HepG2 (cell line): ENCODE measurements around the gene RNASE11. TPM values are rescaled to one million over a fixed set of nuclear protein-coding genes. Genes with fewer than 3 reads are reported as not detected.

Source experiments
- AGO2 ChIP-seq: fragments of 200-400 bp; formaldehyde crosslinking; optimal IDR thresholded peaks from 2 replicates; pipeline ENCODE3; 2017; ENCODE audit warnings: mild to moderate bottlenecking, low read depth, low read length, moderate library complexity
- HCFC1 ChIP-seq: fragments of 150-350 bp; IDR thresholded peaks from 2 replicates; pipeline ENCODE4 v1.6.1; 2014; ENCODE audit warnings: low read depth, low read length
- MZF1 ChIP-seq: sonication (generic); formaldehyde crosslinking; IDR thresholded peaks from 2 replicates; pipeline ENCODE4 v1.8.1; 2023; ENCODE audit warnings: mild to moderate bottlenecking, missing genetic modification reagents, borderline replicate concordance
- SRSF1 ChIP-seq: fragments of 200-400 bp; formaldehyde crosslinking; optimal IDR thresholded peaks from 2 replicates; pipeline ENCODE3; 2017; ENCODE audit warnings: mild to moderate bottlenecking, low read depth, low read length, moderate library complexity
- U2AF2 ChIP-seq: fragments of 200-400 bp; formaldehyde crosslinking; IDR thresholded peaks from 2 replicates; pipeline ENCODE4 v1.6.1; 2017; ENCODE audit warnings: low read depth, mild to moderate bottlenecking, low read length
- ZFP1 ChIP-seq: IDR thresholded peaks from 2 replicates; pipeline ENCODE4 v1.6.1; 2016
- ZNF253 ChIP-seq: sonication (generic); formaldehyde crosslinking; IDR thresholded peaks from 2 replicates; pipeline ENCODE4 v1.8.0; 2022; ENCODE audit warnings: mild to moderate bottlenecking, missing genetic modification reagents, borderline replicate concordance
- ZNF431 ChIP-seq: sonication (generic); formaldehyde crosslinking; IDR thresholded peaks from 2 replicates; pipeline ENCODE4 v1.9.0; 2022; ENCODE audit warnings: missing genetic modification reagents, low read depth, mild to moderate bottlenecking, borderline replicate concordance
- ZNF543 ChIP-seq: sonication (generic); formaldehyde crosslinking; IDR thresholded peaks from 2 replicates; pipeline ENCODE4 v1.4.0; 2020; ENCODE audit warnings: mild to moderate bottlenecking, missing genetic modification reagents
- ZNF570 ChIP-seq: sonication (generic); formaldehyde crosslinking; IDR thresholded peaks from 2 replicates; pipeline ENCODE4 v1.4.0; 2020; ENCODE audit warnings: mild to moderate bottlenecking, missing genetic modification reagents, borderline replicate concordance
- ZNF746 ChIP-seq: sonication (generic); formaldehyde crosslinking; IDR thresholded peaks from 2 replicates; pipeline ENCODE4 v1.8.0; 2022; ENCODE audit warnings: mild to moderate bottlenecking, missing genetic modification reagents
- ZNF883 ChIP-seq: sonication (generic); formaldehyde crosslinking; IDR thresholded peaks from 2 replicates; pipeline ENCODE4 v1.5.1; 2020; ENCODE audit warnings: mild to moderate bottlenecking, missing genetic modification reagents; ENCODE audit errors: not compliant biosample characterization
- polyA plus RNA-seq, 8 experiments: library from polyadenylated mRNA; depleted of rRNA in 3 of 8; stranded (reverse) in 7 of 8; unstranded in 1 of 8; fragments of >200 nt; fragmentation: Illumina TruSeq in 4 of 8; extraction: Trizol in 4 of 8; gene quantifications; 2 replicates each; pipeline versions ENCODE4 v1.2.1 to v1.2.3, GENCODE V29; 2011 to 2016; ENCODE audit warnings: low read depth in 4 of 8, missing spikeins in 1 of 8, mixed read lengths in 1 of 8; ENCODE audit not compliant: insufficient read depth in 1 of 8
- total RNA-seq, 5 experiments: library from RNA; depleted of rRNA; stranded (reverse); fragments of >200 nt; fragmentation: Illumina TruSeq; extraction: Trizol; gene quantifications; 2 replicates each; pipeline ENCODE4 v1.2.3, GENCODE V29; 2016; ENCODE audit warnings: low read depth in 1 of 5
- TF ChIP-seq, protein P1 (sequence below): sonication (generic); formaldehyde crosslinking; IDR thresholded peaks from 2 replicates; pipeline ENCODE4 v1.4.0; 2020; ENCODE audit warnings: mild to moderate bottlenecking, missing genetic modification reagents, borderline replicate concordance
- TF ChIP-seq, protein P2 (sequence below): sonication (generic); formaldehyde crosslinking; IDR thresholded peaks from 2 replicates; pipeline ENCODE4 v1.5.1; 2020; ENCODE audit warnings: missing genetic modification reagents, mild to moderate bottlenecking, borderline replicate concordance
- TF ChIP-seq, protein P3 (sequence below): sonication (generic); formaldehyde crosslinking; IDR thresholded peaks from 2 replicates; pipeline ENCODE4 v1.4.0; 2020; ENCODE audit warnings: mild to moderate bottlenecking, missing genetic modification reagents
- TF ChIP-seq, protein P4 (sequence below): IDR thresholded peaks from 2 replicates; pipeline ENCODE4 v1.6.1; 2016; ENCODE audit warnings: missing compliant biosample characterization, missing genetic modification reagents, borderline replicate concordance
- TF ChIP-seq, protein P5 (sequence below): sonication (generic); formaldehyde crosslinking; IDR thresholded peaks from 2 replicates; pipeline ENCODE4 v1.8.0; 2022; ENCODE audit warnings: mild to moderate bottlenecking, missing genetic modification reagents, moderate library complexity
- TF ChIP-seq, protein P6 (sequence below): IDR thresholded peaks from 2 replicates; pipeline ENCODE4 v1.6.1; 2016; ENCODE audit warnings: mild to moderate bottlenecking, missing biosample characterization, missing genetic modification reagents
- TF ChIP-seq, protein P7 (sequence below): sonication (generic); formaldehyde crosslinking; IDR thresholded peaks from 2 replicates; pipeline ENCODE4 v1.5.0; 2020; ENCODE audit warnings: missing genetic modification reagents
- TF ChIP-seq, protein P8 (sequence below): sonication (generic); formaldehyde crosslinking; IDR thresholded peaks from 2 replicates; pipeline ENCODE4 v1.4.0; 2020; ENCODE audit warnings: missing genetic modification reagents

RNASE11 gene
- total and polyA plus RNA-seq, 2 of the 13 experiments (the other 11 are each of a cell fraction or from before 2014, with no cell fraction given) = not detected

DNA sequence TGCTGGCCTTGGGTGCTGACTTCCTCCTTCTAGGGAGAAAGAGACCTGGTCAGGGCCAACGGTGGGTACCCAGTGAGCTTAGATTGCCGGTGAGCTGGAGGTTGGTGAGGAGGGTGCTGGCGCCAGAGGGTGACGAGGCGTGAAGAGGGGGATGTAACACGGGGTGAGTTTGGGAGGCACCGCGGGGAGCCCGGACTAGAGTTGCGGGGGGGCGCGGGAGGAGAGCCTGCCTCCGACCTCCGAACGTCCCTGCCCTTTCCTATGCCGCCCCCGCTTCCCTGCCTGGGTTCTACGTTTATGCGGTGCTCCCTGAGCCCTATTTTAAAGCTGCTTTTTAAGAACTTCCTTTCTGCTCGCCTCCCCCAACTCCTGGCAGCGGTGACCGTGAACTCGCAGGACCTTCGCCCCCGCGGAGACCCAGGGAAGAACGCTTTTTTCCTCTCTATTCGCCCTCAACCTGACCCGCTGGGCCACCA, 35.1 kb upstream of the RNASE11 start (continued):
- TF ChIP-seq, protein P1, sequence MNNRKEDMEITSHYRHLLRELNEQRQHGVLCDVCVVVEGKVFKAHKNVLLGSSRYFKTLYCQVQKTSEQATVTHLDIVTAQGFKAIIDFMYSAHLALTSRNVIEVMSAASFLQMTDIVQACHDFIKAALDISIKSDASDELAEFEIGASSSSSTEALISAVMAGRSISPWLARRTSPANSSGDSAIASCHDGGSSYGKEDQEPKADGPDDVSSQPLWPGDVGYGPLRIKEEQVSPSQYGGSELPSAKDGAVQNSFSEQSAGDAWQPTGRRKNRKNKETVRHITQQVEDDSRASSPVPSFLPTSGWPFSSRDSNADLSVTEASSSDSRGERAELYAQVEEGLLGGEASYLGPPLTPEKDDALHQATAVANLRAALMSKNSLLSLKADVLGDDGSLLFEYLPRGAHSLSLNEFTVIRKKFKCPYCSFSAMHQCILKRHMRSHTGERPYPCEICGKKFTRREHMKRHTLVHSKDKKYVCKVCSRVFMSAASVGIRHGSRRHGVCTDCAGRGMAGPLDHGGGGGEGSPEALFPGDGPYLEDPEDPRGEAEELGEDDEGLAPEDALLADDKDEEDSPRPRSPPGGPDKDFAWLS (CRISPR knock-in tag) = no peak
- TF ChIP-seq ZNF431 (no peak), ZFP1 (CRISPR knock-in tag) (no peak), AGO2 (no peak), ZNF746 (CRISPR knock-in tag) (no peak), SRSF1 (no peak), ZNF883 (CRISPR knock-in tag) (no peak), ZNF570 (CRISPR knock-in tag) (no peak), MZF1 (CRISPR knock-in tag) (no peak), U2AF2 (no peak), ZNF543 (CRISPR knock-in tag) (no peak), ZNF253 (CRISPR knock-in tag) (no peak), HCFC1 (no peak)
- TF ChIP-seq, protein P2, sequence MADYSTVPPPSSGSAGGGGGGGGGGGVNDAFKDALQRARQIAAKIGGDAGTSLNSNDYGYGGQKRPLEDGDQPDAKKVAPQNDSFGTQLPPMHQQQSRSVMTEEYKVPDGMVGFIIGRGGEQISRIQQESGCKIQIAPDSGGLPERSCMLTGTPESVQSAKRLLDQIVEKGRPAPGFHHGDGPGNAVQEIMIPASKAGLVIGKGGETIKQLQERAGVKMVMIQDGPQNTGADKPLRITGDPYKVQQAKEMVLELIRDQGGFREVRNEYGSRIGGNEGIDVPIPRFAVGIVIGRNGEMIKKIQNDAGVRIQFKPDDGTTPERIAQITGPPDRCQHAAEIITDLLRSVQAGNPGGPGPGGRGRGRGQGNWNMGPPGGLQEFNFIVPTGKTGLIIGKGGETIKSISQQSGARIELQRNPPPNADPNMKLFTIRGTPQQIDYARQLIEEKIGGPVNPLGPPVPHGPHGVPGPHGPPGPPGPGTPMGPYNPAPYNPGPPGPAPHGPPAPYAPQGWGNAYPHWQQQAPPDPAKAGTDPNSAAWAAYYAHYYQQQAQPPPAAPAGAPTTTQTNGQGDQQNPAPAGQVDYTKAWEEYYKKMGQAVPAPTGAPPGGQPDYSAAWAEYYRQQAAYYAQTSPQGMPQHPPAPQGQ (CRISPR knock-in tag) = no peak
- TF ChIP-seq, protein P3, sequence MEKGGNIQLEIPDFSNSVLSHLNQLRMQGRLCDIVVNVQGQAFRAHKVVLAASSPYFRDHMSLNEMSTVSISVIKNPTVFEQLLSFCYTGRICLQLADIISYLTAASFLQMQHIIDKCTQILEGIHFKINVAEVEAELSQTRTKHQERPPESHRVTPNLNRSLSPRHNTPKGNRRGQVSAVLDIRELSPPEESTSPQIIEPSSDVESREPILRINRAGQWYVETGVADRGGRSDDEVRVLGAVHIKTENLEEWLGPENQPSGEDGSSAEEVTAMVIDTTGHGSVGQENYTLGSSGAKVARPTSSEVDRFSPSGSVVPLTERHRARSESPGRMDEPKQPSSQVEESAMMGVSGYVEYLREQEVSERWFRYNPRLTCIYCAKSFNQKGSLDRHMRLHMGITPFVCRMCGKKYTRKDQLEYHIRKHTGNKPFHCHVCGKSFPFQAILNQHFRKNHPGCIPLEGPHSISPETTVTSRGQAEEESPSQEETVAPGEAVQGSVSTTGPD (CRISPR knock-in tag) = no peak
- TF ChIP-seq, protein P4, sequence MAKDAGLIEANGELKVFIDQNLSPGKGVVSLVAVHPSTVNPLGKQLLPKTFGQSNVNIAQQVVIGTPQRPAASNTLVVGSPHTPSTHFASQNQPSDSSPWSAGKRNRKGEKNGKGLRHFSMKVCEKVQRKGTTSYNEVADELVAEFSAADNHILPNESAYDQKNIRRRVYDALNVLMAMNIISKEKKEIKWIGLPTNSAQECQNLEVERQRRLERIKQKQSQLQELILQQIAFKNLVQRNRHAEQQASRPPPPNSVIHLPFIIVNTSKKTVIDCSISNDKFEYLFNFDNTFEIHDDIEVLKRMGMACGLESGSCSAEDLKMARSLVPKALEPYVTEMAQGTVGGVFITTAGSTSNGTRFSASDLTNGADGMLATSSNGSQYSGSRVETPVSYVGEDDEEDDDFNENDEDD (CRISPR knock-in tag) = no peak
- TF ChIP-seq, protein P5, sequence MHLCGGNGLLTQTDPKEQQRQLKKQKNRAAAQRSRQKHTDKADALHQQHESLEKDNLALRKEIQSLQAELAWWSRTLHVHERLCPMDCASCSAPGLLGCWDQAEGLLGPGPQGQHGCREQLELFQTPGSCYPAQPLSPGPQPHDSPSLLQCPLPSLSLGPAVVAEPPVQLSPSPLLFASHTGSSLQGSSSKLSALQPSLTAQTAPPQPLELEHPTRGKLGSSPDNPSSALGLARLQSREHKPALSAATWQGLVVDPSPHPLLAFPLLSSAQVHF (CRISPR knock-in tag) = no peak
- TF ChIP-seq, protein P6, sequence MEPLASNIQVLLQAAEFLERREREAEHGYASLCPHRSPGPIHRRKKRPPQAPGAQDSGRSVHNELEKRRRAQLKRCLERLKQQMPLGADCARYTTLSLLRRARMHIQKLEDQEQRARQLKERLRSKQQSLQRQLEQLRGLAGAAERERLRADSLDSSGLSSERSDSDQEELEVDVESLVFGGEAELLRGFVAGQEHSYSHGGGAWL (CRISPR knock-in tag) = no peak
- TF ChIP-seq, protein P7, sequence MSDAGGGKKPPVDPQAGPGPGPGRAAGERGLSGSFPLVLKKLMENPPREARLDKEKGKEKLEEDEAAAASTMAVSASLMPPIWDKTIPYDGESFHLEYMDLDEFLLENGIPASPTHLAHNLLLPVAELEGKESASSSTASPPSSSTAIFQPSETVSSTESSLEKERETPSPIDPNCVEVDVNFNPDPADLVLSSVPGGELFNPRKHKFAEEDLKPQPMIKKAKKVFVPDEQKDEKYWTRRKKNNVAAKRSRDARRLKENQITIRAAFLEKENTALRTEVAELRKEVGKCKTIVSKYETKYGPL (CRISPR knock-in tag) = no peak
- TF ChIP-seq, protein P8, sequence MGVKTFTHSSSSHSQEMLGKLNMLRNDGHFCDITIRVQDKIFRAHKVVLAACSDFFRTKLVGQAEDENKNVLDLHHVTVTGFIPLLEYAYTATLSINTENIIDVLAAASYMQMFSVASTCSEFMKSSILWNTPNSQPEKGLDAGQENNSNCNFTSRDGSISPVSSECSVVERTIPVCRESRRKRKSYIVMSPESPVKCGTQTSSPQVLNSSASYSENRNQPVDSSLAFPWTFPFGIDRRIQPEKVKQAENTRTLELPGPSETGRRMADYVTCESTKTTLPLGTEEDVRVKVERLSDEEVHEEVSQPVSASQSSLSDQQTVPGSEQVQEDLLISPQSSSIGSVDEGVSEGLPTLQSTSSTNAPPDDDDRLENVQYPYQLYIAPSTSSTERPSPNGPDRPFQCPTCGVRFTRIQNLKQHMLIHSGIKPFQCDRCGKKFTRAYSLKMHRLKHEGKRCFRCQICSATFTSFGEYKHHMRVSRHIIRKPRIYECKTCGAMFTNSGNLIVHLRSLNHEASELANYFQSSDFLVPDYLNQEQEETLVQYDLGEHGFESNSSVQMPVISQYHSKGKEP (CRISPR knock-in tag) = no peak
